ENCODE results near the gene TMEM203.
A peak's percentile ranks its signal among the peaks of the same experiment; 100 is the strongest.

TMEM203 gene

GRCh38 chr9:137198051-137198901, 7.2 kb downstream of the TMEM203 start:
- H3K27ac ChIP-seq, result peak overlapping the region; percentile 83
- TF ChIP-seq CTCF (IDR thresholded peaks at IDR 0.05), result no peak
- no peak for TF ChIP-seq ZFX (IDR thresholded peaks at IDR 0.05; ENCODE audit: borderline replicate concordance)

- TF ChIP-seq CTCF (IDR thresholded peaks at IDR 0.05) (no peak), ZFX (IDR thresholded peaks at IDR 0.05; ENCODE audit: borderline replicate concordance) (no peak)
- H3K27ac ChIP-seq, result peak overlapping the region; percentile 32; the same call in 1 of the 2 replicates
Measured at GRCh38 chr9:137195525-137196220, 9.8 kb downstream of the TMEM203 start.

- no peak for TF ChIP-seq CTCF (IDR thresholded peaks at IDR 0.05)
- TF ChIP-seq ZFX (IDR thresholded peaks at IDR 0.05; ENCODE audit: borderline replicate concordance), result no peak
Measured at GRCh38 chr9:137194909-137195308, 10.5 kb downstream of the TMEM203 start.

GRCh38 chr9:137194388-137194787, 11.1 kb downstream of the TMEM203 start:
- H3K27ac ChIP-seq, result 0 out of 2 replicates have a peak overlapping the region, but pooled peaks have one; percentile 32
- TF ChIP-seq CTCF (IDR thresholded peaks at IDR 0.05) (no peak), ZFX (IDR thresholded peaks at IDR 0.05; ENCODE audit: borderline replicate concordance) (no peak)

More at GRCh38 chr9:137194909-137195308, 10.5 kb downstream of the TMEM203 start:
- peak overlapping the region; percentile 32; the same call in 1 of the 2 replicates for H3K27ac ChIP-seq

GRCh38 chr9:137193771-137194170, 11.7 kb downstream of the TMEM203 start:
- H3K27ac ChIP-seq, result peak overlapping the region; percentile 32; the same call in 1 of the 2 replicates
- TF ChIP-seq CTCF (IDR thresholded peaks at IDR 0.05) (no peak), ZFX (IDR thresholded peaks at IDR 0.05; ENCODE audit: borderline replicate concordance) (no peak)

- TF ChIP-seq CTCF (IDR thresholded peaks at IDR 0.05) (no peak), ZFX (IDR thresholded peaks at IDR 0.05; ENCODE audit: borderline replicate concordance) (no peak)
Measured at GRCh38 chr9:137192859-137193258, 12.6 kb downstream of the TMEM203 start.

GRCh38 chr9:137192448-137192780, 13.0 kb downstream of the TMEM203 start:
- TF ChIP-seq ZFX (IDR thresholded peaks at IDR 0.05; ENCODE audit: borderline replicate concordance), result no peak
- no peak for TF ChIP-seq CTCF (IDR thresholded peaks at IDR 0.05)

More at GRCh38 chr9:137192859-137193258, 12.6 kb downstream of the TMEM203 start:
- peak overlapping the region; percentile 32; the same call in 1 of the 2 replicates for H3K27ac ChIP-seq

More at GRCh38 chr9:137192448-137192780, 13.0 kb downstream of the TMEM203 start:
- H3K27ac ChIP-seq, result no peak overlapping the region

All from 22Rv1 (cell line).